Measurements from ENCODE around the gene NXPH1.

DNA sequence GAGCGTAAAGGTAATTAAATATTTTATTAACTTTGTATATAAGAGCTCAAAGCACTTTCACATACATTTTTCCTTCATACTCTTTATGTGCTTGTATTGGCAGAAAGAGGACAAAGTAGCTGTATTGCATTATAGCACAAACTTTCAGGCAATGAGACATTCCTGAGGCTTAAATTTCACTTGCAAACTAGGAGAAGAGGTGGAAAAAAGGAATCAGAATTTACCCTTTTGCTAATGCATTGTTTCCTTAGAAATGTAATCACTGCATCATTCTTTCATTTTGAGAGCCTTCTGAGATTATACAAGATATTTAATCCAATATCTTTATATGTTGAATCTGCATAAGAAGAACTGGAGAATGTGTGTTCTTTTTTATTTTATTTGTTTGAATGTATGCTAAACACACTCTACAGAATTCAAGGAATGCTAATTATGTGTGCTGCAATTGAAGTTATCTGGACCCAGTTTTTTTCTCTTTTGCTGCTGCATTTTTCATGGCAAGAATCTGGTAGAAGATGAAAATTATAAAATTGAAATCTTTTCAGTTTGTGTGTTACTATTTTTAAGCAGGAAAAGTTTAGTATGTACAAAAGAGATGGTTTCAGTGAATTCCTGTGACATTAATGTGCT lies 185.1 kb downstream of the NXPH1 start:
- TF ChIP-seq POLR2A (IDR thresholded peaks at IDR 0.05) (no peak), POLR2AphosphoS5 (IDR thresholded peaks at IDR 0.05) (no peak)
- TF ChIP-seq, protein P1, sequence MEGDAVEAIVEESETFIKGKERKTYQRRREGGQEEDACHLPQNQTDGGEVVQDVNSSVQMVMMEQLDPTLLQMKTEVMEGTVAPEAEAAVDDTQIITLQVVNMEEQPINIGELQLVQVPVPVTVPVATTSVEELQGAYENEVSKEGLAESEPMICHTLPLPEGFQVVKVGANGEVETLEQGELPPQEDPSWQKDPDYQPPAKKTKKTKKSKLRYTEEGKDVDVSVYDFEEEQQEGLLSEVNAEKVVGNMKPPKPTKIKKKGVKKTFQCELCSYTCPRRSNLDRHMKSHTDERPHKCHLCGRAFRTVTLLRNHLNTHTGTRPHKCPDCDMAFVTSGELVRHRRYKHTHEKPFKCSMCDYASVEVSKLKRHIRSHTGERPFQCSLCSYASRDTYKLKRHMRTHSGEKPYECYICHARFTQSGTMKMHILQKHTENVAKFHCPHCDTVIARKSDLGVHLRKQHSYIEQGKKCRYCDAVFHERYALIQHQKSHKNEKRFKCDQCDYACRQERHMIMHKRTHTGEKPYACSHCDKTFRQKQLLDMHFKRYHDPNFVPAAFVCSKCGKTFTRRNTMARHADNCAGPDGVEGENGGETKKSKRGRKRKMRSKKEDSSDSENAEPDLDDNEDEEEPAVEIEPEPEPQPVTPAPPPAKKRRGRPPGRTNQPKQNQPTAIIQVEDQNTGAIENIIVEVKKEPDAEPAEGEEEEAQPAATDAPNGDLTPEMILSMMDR (IDR thresholded peaks at IDR 0.05 in 8 of 11, conservative IDR thresholded peaks at IDR 0.05 in 3 of 11): no peak

All from spleen (tissue), 7 donors.